ENCODE measurements around the gene RGS19.

DNA sequence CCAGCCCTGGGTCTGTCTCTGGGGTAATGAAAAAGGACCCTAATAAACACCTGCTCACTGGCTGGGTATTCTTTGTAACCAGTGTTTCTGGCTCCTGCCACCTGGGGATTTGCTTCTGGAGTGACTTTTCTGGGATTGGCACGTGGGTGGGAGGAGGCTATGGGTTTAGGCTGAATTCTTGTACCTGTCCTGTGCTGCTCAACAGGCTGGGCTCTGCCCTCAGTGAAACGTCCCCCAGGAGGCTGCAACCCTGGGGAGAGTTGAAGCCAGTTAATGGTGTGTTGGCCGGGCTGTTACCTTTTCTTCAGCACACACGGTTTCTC, 21.2 kb upstream of the RGS19 start:
- TF ChIP-seq CTCF (conservative IDR thresholded peaks at IDR 0.05; ENCODE audit: low read depth, low read length) (no peak), EZH2 (IDR thresholded peaks at IDR 0.05; ENCODE audit: borderline replicate concordance, low read depth, low read length, poor library complexity, severe bottlenecking) (no peak)
